GM18909 (cell line): Measurements from ENCODE around the gene MYO9B.

ENCODE experiments used
- ATAC-seq: cut with Tn5 transposase; IDR thresholded peaks from one replicate; pipeline ENCODE4 v1.9.1; 2021; ENCODE audit warnings: mild to moderate bottlenecking; ENCODE audit not compliant: unreplicated experiment, poor library complexity

Gene MYO9B

GRCh38 chr19:17254636-17255035 is 179.1 kb downstream of the MYO9B start:
- no peak for ATAC-seq

- ATAC-seq, result no peak
These were observed 179.6 kb downstream of the MYO9B start for GRCh38 chr19:17255150-17255621.

GRCh38 chr19:17256130-17256529 is 180.6 kb downstream of the MYO9B start:
- ATAC-seq, result no peak

GRCh38 chr19:17259118-17259780 is 183.7 kb downstream of the MYO9B start:
- ATAC-seq, result no peak

- ATAC-seq, result no peak
These were observed 184.4 kb downstream of the MYO9B start for GRCh38 chr19:17259934-17260333.

- peak; percentile 77 for ATAC-seq
These were observed 185.3 kb downstream of the MYO9B start for GRCh38 chr19:17260842-17261325.

- ATAC-seq, result no peak
These were observed 187.0 kb downstream of the MYO9B start for GRCh38 chr19:17262557-17262956.
